K562 (cell line): ENCODE data around the gene TBXA2R. TPM values are rescaled to one million over a fixed set of nuclear protein-coding genes. Genes with fewer than 3 reads are reported as not detected.

Source experiments
- ATAC-seq: fragments of 200-7000 bp; cut with Tn5 transposase; 3 replicates; pipeline ENCODE4 v1.9.1; 2020; ENCODE audit warnings: moderate library complexity
- BruUV-seq: library from RNA; stranded (reverse); fragments of 400-500 nt; replicated peaks from 2 replicates; lab custom pipeline; 2021; lab: Mats Ljungman, UMichigan
- CTCF ChIA-PET: fragments of 300-600 bp; formaldehyde crosslinking; extraction: SDS; loops from one replicate; lab custom pipeline; 2021; ENCODE audit warnings: low intra/inter-chr PET ratio; lab: Yijun Ruan, JAX
- POLR2A ChIA-PET: fragments of 300-600, 350-650 bp; sonication (Branson Sonifier 250); formaldehyde crosslinking; extraction: SDS; loops from one replicate; lab custom pipeline; 2021; ENCODE audit warnings: antibody characterized with exemption, inconsistent platforms; lab: Yijun Ruan, JAX
- DNase-seq, 4 experiments: peaks; one replicate each; pipeline versions ENCODE4 v3.0.0 to v3.0.0-alpha.2; 2011 to 2018; ENCODE audit warnings: low spot score in 3 of 4, mixed read lengths in 3 of 4; ENCODE audit errors: extremely low read depth in 1 of 4
- FAIRE-seq: peaks from 2 replicates; lab custom pipeline; 2011; peaks lifted over from hg19 to GRCh38; lab: Jason Lieb, UNC
- H2AFZ ChIP-seq: 2 replicates; pipeline ENCODE4 v1.6.0; 2011; ENCODE audit warnings: low read depth, low read length, control low read depth, inconsistent platforms
- H3K27ac ChIP-seq: fragments of 200-600 bp; 3 replicates; pipeline ENCODE4 v1.8.0; 2011; ENCODE audit warnings: low read depth, mild to moderate bottlenecking, control low read depth, inconsistent platforms, low read length, moderate library complexity, mixed read lengths; ENCODE audit errors: extremely low read depth
- H3K27me3 ChIP-seq, 2 experiments: fragments of 300-600 bp in 1 of 2; 2 replicates in 1 of 2; 3 replicates in 1 of 2; pipeline versions ENCODE4 v1.6.0 to v1.8.0; 2011; ENCODE audit warnings: inconsistent platforms in 2 of 2, low read length in 2 of 2, mild to moderate bottlenecking in 1 of 2, mixed read lengths in 1 of 2, moderate library complexity in 1 of 2; ENCODE audit not compliant: control insufficient read depth in 2 of 2, insufficient read depth in 2 of 2
- H3K36me3 ChIP-seq: fragments of 300-600 bp; 3 replicates; pipeline ENCODE4 v1.8.0; 2011; ENCODE audit warnings: mild to moderate bottlenecking, low read length, inconsistent platforms; ENCODE audit not compliant: control insufficient read depth, insufficient read depth
- H3K4me1 ChIP-seq, 2 experiments: fragments of 200-600 bp in 1 of 2; replicated peaks in 1 of 2; 2 replicates in 1 of 2; 3 replicates in 1 of 2; pipeline versions ENCODE4 v1.5.1 to v1.8.0; 2011; ENCODE audit warnings: inconsistent platforms in 2 of 2, low read length in 2 of 2, mild to moderate bottlenecking in 1 of 2, mixed read lengths in 1 of 2, moderate library complexity in 1 of 2; ENCODE audit not compliant: control insufficient read depth in 2 of 2, insufficient read depth in 2 of 2
- H3K4me2 ChIP-seq: 2 replicates; pipeline ENCODE4 v1.6.1; 2011; ENCODE audit warnings: low read length, control low read depth, inconsistent platforms, mixed read lengths; ENCODE audit not compliant: insufficient read depth
- H3K4me3 ChIP-seq: fragments of 200-600 bp; sonication (generic), shearing (Covaris generic); 2 replicates; pipeline ENCODE4 v1.5.1; 2016; ENCODE audit warnings: control low read depth, inconsistent platforms
- H3K79me2 ChIP-seq: fragments of 200-600 bp; 3 replicates; pipeline ENCODE4 v1.8.0; 2011; ENCODE audit warnings: low read length, inconsistent platforms; ENCODE audit not compliant: control insufficient read depth, insufficient read depth
- H3K9ac ChIP-seq, 2 experiments: 2 replicates each; pipeline versions ENCODE4 v1.6.0 to v1.6.1; 2011; ENCODE audit warnings: low read depth in 2 of 2, low read length in 2 of 2, control low read depth in 1 of 2, inconsistent platforms in 1 of 2, mild to moderate bottlenecking in 1 of 2, mixed read lengths in 1 of 2; ENCODE audit not compliant: insufficient read depth in 1 of 2
- H3K9me1 ChIP-seq: one replicate; pipeline ENCODE4 v1.6.0; 2011; ENCODE audit warnings: inconsistent platforms, mild to moderate bottlenecking, low read length, moderate library complexity; ENCODE audit not compliant: control insufficient read depth, insufficient read depth
- H3K9me3 ChIP-seq: replicated peaks from 2 replicates; pipeline ENCODE4 v1.5.1; 2011; ENCODE audit warnings: low read depth, low read length, inconsistent platforms; ENCODE audit not compliant: control insufficient read depth, insufficient read depth
- H4K20me1 ChIP-seq: replicated peaks from 2 replicates; pipeline ENCODE4 v1.6.1; 2011; ENCODE audit warnings: low read length, inconsistent platforms, mixed read lengths; ENCODE audit not compliant: control insufficient read depth, insufficient read depth
- CGGBP1 ChIP-seq: fragments of 250-450 bp; sonication (Bioruptor Pico); IDR thresholded peaks from 2 replicates; pipeline ENCODE4 v1.9.0; 2021; ENCODE audit warnings: mild to moderate bottlenecking
- ESRRB ChIP-seq: fragments of 250-450 bp; sonication (Bioruptor Pico); IDR thresholded peaks from 2 replicates; pipeline ENCODE4 v1.5.0; 2020; ENCODE audit warnings: mild to moderate bottlenecking, moderate library complexity, borderline replicate concordance
- JUN ChIP-seq, 2 experiments: sonication (generic) in 1 of 2; formaldehyde crosslinking in 1 of 2; IDR thresholded peaks; 2 replicates each; pipeline versions ENCODE4 v1.6.1 to v1.8.0; 2012 to 2022; ENCODE audit warnings: borderline replicate concordance in 2 of 2, mild to moderate bottlenecking in 2 of 2, improper control_type of control experiment in 1 of 2, low read depth in 1 of 2, low read length in 1 of 2, missing genetic modification reagents in 1 of 2
- MTA1 ChIP-seq: fragments of 450-650 bp; IDR thresholded peaks from 2 replicates; pipeline ENCODE4 v1.6.1; 2017; ENCODE audit warnings: borderline replicate concordance
- PHF20 ChIP-seq: fragments of 450-650 bp; IDR thresholded peaks from 2 replicates; pipeline ENCODE4 v1.6.1; 2018; ENCODE audit not compliant: partially characterized antibody
- PKNOX1 ChIP-seq: fragments of 450-650 bp; IDR thresholded peaks from 2 replicates; pipeline ENCODE4 v1.6.1; 2016
- POLR2G ChIP-seq: fragments of 200-400 bp; formaldehyde crosslinking; IDR thresholded peaks from 2 replicates; pipeline ENCODE4 v1.6.1; 2017; ENCODE audit warnings: low read depth, mild to moderate bottlenecking, antibody characterized with exemption, low read length, moderate library complexity
- PRPF4 ChIP-seq: fragments of 200-400 bp; formaldehyde crosslinking; IDR thresholded peaks from one replicate; pipeline ENCODE4 v1.6.1; 2017; ENCODE audit warnings: low read length, low read depth, mild to moderate bottlenecking; ENCODE audit not compliant: insufficient read depth, poor library complexity, severe bottlenecking
- SRSF9 ChIP-seq: fragments of 200-400 bp; formaldehyde crosslinking; IDR thresholded peaks from 2 replicates; pipeline ENCODE4 v1.6.1; 2017; ENCODE audit warnings: low read depth, low read length, borderline replicate concordance
- ZBTB49 ChIP-seq: sonication (generic); formaldehyde crosslinking; IDR thresholded peaks from 2 replicates; pipeline ENCODE4 v1.8.0; 2022; ENCODE audit warnings: missing genetic modification reagents, mild to moderate bottlenecking, borderline replicate concordance
- ZHX1 ChIP-seq: fragments of 150-350 bp; conservative IDR thresholded peaks from 2 replicates; pipeline ENCODE4 v1.6.1; 2014; ENCODE audit warnings: low read length
- WGBS: fragments of 100-300 bp; shearing (Covaris generic); methylation state at CpG from one replicate; pipeline ENCODE4 v1.1.6; 2016; ENCODE audit warnings: low coverage, mixed read lengths; ENCODE audit not compliant: insufficient coverage; ENCODE audit errors: missing lambda C conversion rate; 5-methylcytosine and 5-hydroxymethylcytosine counted together
- in situ Hi-C: fragments of 300-500 bp; cut with MboI; formaldehyde crosslinking; loops from 4 replicates; pipeline ENCODE4 v1.15.0; 2018; ENCODE audit warnings: inconsistent platforms, mixed read lengths
- intact Hi-C: fragments of 100-400 bp; cut with micrococcal nuclease; formaldehyde crosslinking; loops from 2 replicates; pipeline ENCODE4 v1.14.2; 2022
- polyA plus RNA-seq, 8 experiments: library from polyadenylated mRNA; depleted of rRNA in 4 of 8; stranded (reverse) in 5 of 8; unstranded in 3 of 8; fragments of >200 nt; fragmentation: Nextera tagmentation in 2 of 8; fragmentation: Illumina TruSeq in 1 of 8; extraction: Ambion mirVana in 2 of 8; extraction: Trizol in 1 of 8; gene quantifications; 2 replicates each; pipeline versions ENCODE4 v1.2.1 to v1.2.3, GENCODE V29; 2011 to 2014; ENCODE audit warnings: inconsistent platforms in 1 of 8, missing spikeins in 1 of 8
- total RNA-seq, 7 experiments: library from RNA; depleted of rRNA in 6 of 7; stranded (reverse); fragments of >200 nt in 6 of 7; fragmentation: Illumina TruSeq in 2 of 7; extraction: Trizol in 2 of 7; gene quantifications; 2 replicates each; pipeline versions ENCODE4 v1.2.1 to v1.2.3, GENCODE V29; 2011 to 2021; ENCODE audit warnings: low replicate concordance in 1 of 7
- TF ChIP-seq, protein P1 (sequence below): sonication (generic); formaldehyde crosslinking; IDR thresholded peaks from 2 replicates; pipeline ENCODE4 v1.8.0; 2023; ENCODE audit warnings: mild to moderate bottlenecking, missing genetic modification reagents

Gene TBXA2R
- total and polyA plus RNA-seq, 9 of the 15 experiments (the other 6 are each of a cell fraction or from before 2014, with no cell fraction given): 1.5 to 24.0 (median 2.8) TPM

- TF ChIP-seq, protein P1, sequence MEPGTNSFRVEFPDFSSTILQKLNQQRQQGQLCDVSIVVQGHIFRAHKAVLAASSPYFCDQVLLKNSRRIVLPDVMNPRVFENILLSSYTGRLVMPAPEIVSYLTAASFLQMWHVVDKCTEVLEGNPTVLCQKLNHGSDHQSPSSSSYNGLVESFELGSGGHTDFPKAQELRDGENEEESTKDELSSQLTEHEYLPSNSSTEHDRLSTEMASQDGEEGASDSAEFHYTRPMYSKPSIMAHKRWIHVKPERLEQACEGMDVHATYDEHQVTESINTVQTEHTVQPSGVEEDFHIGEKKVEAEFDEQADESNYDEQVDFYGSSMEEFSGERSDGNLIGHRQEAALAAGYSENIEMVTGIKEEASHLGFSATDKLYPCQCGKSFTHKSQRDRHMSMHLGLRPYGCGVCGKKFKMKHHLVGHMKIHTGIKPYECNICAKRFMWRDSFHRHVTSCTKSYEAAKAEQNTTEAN (CRISPR knock-in tag): no peak
- TF ChIP-seq MTA1: no peak
- TF ChIP-seq PKNOX1: no peak
- TF ChIP-seq PHF20: no peak
- TF ChIP-seq ESRRB: no peak
- TF ChIP-seq PRPF4: no peak
- TF ChIP-seq CGGBP1 (CRISPR knock-in tag): no peak
Observed at GRCh38 chr19:3636506-3636905, 29.8 kb upstream of the TBXA2R start (continued).

GRCh38 chr19:3634496-3635045 lies 27.9 kb upstream of the TBXA2R start:
- no peak for FAIRE-seq
- ChIA-PET CTCF (no interaction called here), POLR2A (no interaction called here)
- no TSS peak for BruUV-seq
- WGBS: 97% methylated on average over 14 of the region's 19 CpGs
- in situ Hi-C loops (no loop called here), intact Hi-C loops (no loop called here)
- Histone ChIP-seq H3K9ac (peak overlapping the region in 1 of 2 experiments; percentile 76; a peak in 2 of 4 replicates), H3K4me1 (peaks cover 0 to 60% of the 10 kb centered on the region in 2 experiments; a peak in 2 of 5 replicates), H3K79me2 (no peaks in the 10 kb centered on the region), H3K36me3 (peaks cover 39% of the 10 kb centered on the region; the same call in 1 of the 3 replicates), H3K4me3 (no peak overlapping the region), H3K27me3 (no peaks in the 10 kb centered on the region), H3K9me3 (no peaks in the 10 kb centered on the region), H3K9me1 (peaks cover under 1% of the 10 kb centered on the region), H4K20me1 (no peaks in the 10 kb centered on the region), H2AFZ (no peak overlapping the region), H3K4me2 (no peak overlapping the region), H3K27ac (no peak overlapping the region)
- ATAC-seq: no peak
- TF ChIP-seq ZHX1 (no peak), POLR2G (peak; percentile 23), JUN (IDR thresholded peaks at IDR 0.05; ENCODE audit: borderline replicate concordance, low read depth, low read length) (no peak), JUN (CRISPR knock-in tag; IDR thresholded peaks at IDR 0.05; ENCODE audit: borderline replicate concordance) (no peak), ZBTB49 (CRISPR knock-in tag) (no peak), SRSF9 (no peak)
- DNase-seq: no peak
